Activated T-helper 1 cell treated with anti-CD3 and anti-CD28 coated beads, Interleukin-12 subunit alpha, Interleukin-12 subunit beta, Interleukin-2, Interleukin-4 antibody, amounts not matched to agents 30 ng/mL and 10 ng/mL and 1 ng/mL, durations not matched to agents 14 hours and 24 hours and 36 hours (primary cell): ENCODE data around the gene NUDT6. TPM values are rescaled to one million over a fixed set of nuclear protein-coding genes. Genes with fewer than 3 reads are reported as not detected.
"Not testable (repeated sequence)": the region's sequence is repeated elsewhere in the genome, so short reads cannot be mapped to it uniquely, and the experiment has no call there.

ENCODE experiments used
- DNase-seq: peaks from one replicate; pipeline ENCODE4 v3.0.0; 2021; ENCODE audit warnings: low spot score
- H3K27ac Mint-ChIP-seq: one replicate; pipeline ENCODE4 v1.8.0; 2021; ENCODE audit warnings: mild to moderate bottlenecking, mixed read lengths
- H3K27me3 Mint-ChIP-seq: one replicate; pipeline ENCODE4 v1.8.0; 2022; ENCODE audit warnings: mild to moderate bottlenecking, moderate library complexity, mixed read lengths; ENCODE audit not compliant: insufficient read depth
- H3K36me3 Mint-ChIP-seq: one replicate; pipeline ENCODE4 v1.8.0; 2021; ENCODE audit warnings: low read depth, mixed read lengths
- H3K4me1 Mint-ChIP-seq: one replicate; pipeline ENCODE4 v1.8.0; 2021; ENCODE audit warnings: low read depth, mixed read lengths
- H3K4me3 Mint-ChIP-seq: one replicate; pipeline ENCODE4 v1.8.0; 2021; ENCODE audit warnings: mild to moderate bottlenecking, moderate library complexity, mixed read lengths
- H3K9me3 Mint-ChIP-seq: one replicate; pipeline ENCODE4 v1.8.0; 2021; ENCODE audit warnings: mixed read lengths
- intact Hi-C: fragments of 100-400 bp; cut with micrococcal nuclease; formaldehyde crosslinking; loops from one replicate; pipeline ENCODE4 v1.15.1; 2024
- total RNA-seq: library from RNA; stranded (reverse); gene quantifications from 2 replicates; pipeline ENCODE4 v1.2.3, GENCODE V29; 2022

NUDT6 gene
- total RNA-seq, 1 donor from 2014 or later, result 8.2 TPM

DNA sequence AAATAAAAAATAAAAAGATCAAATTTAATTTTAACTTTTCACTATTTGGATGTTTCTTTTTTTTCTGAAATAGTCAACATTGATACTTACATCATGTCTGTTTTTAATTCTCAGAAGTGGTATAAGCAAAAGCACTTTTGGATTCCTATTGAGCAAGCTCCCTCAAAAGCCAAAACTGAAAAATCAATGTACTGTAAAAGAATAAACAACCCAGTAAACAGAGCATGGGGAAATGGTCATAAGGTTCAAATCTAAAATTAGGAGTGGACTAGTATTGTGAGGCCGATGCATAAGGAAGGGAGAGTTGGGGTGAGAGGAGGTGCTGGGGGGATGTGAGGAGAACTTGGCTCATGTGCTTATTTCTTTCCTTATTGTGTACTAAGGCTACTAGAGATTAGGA, 37.9 kb downstream of the NUDT6 start:
- intact Hi-C loops, result no loop called here
- Mint-ChIP-seq H3K4me3 (no peak overlapping the region), H3K9me3 (peaks cover 19% of the 10 kb centered on the region), H3K4me1 (no peaks in the 10 kb centered on the region), H3K27ac (no peak overlapping the region), H3K36me3 (peaks cover 26% of the 10 kb centered on the region), H3K27me3 (no peaks in the 10 kb centered on the region)
- DNase-seq, result no peak

DNA sequence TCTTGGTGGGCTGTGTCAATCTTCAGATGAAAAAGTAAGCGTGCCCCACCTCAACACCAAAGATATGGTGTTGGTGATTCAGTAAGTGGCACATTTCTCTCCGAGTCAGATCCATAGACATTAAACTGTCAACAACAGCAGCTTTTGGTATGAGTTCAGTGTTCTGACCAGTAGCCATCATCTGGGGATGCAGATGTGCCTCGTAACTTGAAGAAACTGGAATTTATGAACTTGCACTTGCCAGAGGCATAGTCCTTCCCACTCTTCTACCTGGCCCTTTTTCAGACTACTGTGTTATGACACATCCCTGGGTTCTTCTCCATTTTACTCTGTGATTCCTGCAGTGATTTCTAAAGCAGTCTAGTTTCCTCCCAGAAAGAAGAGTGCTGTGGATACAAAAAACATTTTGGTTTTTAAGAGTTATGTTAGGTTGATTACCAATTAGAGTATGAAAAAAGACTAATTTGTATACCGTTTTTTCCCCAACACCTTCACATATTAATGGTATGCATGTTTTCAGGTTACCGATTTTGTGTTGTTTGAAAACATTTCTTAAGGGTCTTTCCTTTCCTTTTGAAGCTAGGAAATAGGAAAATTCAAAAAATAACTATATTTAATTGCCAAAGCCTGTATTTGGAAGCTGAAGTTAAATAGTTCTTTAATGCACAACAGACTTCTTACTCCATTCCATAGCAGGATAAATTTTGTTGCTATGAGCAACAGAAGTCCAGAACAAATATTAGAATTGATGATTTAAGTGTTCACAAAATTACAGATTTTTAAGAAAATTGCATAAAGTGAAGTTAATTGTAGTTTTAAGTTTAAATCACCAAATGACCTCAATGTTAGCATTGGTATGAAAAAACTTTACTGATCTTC, 39.3 kb downstream of the NUDT6 start:
- no peak overlapping the region for H3K4me3 Mint-ChIP-seq
- H3K27ac Mint-ChIP-seq, result no peak overlapping the region
- no peaks in the 10 kb centered on the region for H3K4me1 Mint-ChIP-seq
- no peaks in the 10 kb centered on the region for H3K27me3 Mint-ChIP-seq
- intact Hi-C loops, result no loop called here
- no peak for DNase-seq
- H3K36me3 Mint-ChIP-seq, result peaks cover 33% of the 10 kb centered on the region
- peaks cover 24% of the 10 kb centered on the region for H3K9me3 Mint-ChIP-seq

DNA sequence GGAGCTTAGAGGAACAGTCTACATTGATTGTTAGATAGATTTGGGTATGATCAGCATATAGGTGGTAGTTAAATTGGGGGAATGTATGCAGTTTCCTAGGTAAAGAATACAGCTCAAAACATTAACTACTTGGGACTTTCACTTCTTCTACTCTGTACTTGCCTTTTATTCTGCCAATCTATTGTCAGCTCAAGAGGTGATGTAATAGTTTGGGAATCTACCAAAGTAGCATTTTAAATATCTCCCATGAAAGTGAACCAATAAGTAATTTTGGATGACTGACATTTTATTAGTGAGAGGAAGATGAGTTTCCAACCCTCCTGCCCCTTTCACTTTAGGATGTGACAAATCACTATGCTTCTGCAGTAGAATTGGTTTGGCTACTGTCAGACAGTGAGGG, 43.4 kb downstream of the NUDT6 start:
- peaks cover 27% of the 10 kb centered on the region for H3K36me3 Mint-ChIP-seq
- no peaks in the 10 kb centered on the region for H3K4me1 Mint-ChIP-seq

DNA sequence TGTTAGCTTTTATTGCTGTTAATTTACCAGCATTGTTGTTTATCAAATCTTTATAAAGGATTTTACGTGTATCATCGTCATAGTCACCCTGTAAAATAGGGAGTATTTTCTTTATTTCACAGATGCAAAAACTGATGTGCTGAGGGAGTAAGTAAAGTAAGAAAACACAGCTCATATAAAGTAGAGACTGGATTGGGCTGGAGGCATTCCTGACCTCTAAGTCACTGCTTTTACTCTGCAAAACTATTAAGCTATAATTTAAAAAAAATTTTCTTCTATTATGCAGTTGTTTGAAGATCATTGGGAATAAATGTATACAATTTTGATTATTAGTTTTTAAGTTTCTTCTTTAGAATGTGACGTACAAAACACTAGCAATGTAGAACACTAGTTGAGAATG, 45.9 kb downstream of the NUDT6 start:
- Mint-ChIP-seq H3K9me3 (peaks cover 19% of the 10 kb centered on the region), H3K4me3 (no peak overlapping the region), H3K4me1 (no peaks in the 10 kb centered on the region), H3K27ac (no peak overlapping the region), H3K36me3 (peaks cover 17% of the 10 kb centered on the region), H3K27me3 (peaks cover 2% of the 10 kb centered on the region)
- DNase-seq, result no peak
- intact Hi-C loops, result no loop called here

More for the DNA sequence above, 43.4 kb downstream of the NUDT6 start:
- no peak for DNase-seq
- Mint-ChIP-seq H3K4me3 (no peak overlapping the region), H3K27me3 (no peaks in the 10 kb centered on the region), H3K9me3 (peaks cover 24% of the 10 kb centered on the region), H3K27ac (no peak overlapping the region)
- intact Hi-C loops, result no loop called here

DNA sequence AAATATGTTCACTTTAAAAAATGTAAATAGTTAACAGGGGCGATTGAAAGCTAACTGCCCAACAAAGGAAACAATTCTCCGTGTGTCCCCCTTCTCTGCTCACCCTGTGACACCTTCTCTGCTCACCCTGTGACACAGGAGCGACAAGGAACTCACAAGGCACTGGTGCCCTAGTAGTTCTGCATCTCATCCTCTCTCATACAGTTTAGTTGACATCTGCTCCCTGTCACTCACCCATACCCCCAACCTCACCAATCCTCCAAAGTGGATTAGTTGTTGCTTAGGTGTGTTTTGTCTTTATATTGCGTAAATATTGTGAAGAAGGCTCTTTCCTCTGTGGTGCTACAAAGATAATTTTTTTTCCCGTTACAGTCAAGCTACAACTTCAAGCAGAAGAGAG, 46.4 kb downstream of the NUDT6 start:
- intact Hi-C loops, result no loop called here
- Mint-ChIP-seq H3K27me3 (peaks cover 5% of the 10 kb centered on the region), H3K4me3 (no peak overlapping the region), H3K27ac (no peak overlapping the region), H3K9me3 (peaks cover 15% of the 10 kb centered on the region), H3K36me3 (peaks cover 13% of the 10 kb centered on the region), H3K4me1 (no peaks in the 10 kb centered on the region)
- DNase-seq, result no peak

DNA sequence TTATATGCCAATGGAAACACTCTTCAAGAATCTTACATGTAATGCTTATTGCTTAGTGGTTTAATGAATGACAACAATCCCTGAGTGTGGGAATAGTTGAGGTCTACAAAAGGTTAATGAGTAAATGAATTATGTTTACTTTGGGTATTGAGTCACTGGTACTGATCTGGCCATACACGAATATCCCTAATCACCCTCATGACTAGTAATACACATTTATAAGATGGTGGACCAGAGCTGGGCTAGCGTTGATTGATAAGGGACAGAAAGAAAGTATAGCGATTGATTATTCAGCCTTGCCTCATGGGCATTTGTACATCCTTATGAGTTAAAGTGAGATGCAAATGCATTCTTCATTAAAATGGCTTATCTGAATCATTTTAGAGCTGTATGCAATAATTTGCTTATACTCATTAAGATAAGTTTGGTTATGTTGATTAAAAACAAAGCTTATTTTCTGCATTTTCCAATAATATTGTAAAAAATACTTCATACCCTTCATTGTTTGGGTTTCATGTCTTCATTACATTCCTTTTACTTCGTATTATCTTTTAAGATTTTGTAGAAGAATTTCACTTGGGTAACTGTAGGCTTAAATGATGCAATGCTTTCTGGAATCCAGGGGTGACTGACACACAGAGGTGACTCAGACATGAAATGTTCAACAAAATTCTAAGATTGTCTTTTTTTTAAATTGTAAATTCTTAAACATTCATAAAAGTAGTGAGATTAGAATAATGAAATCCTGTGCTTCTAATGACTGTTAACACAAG, 48.4 kb downstream of the NUDT6 start:
- no peak for DNase-seq
- H3K36me3 Mint-ChIP-seq, result peaks cover 6% of the 10 kb centered on the region
- peaks cover 8% of the 10 kb centered on the region for H3K27me3 Mint-ChIP-seq
- peaks cover 3% of the 10 kb centered on the region for H3K9me3 Mint-ChIP-seq
- peaks cover 1% of the 10 kb centered on the region for H3K4me1 Mint-ChIP-seq
- H3K27ac Mint-ChIP-seq, result no peak overlapping the region
- intact Hi-C loops, result no loop called here
- H3K4me3 Mint-ChIP-seq, result no peak overlapping the region

DNA sequence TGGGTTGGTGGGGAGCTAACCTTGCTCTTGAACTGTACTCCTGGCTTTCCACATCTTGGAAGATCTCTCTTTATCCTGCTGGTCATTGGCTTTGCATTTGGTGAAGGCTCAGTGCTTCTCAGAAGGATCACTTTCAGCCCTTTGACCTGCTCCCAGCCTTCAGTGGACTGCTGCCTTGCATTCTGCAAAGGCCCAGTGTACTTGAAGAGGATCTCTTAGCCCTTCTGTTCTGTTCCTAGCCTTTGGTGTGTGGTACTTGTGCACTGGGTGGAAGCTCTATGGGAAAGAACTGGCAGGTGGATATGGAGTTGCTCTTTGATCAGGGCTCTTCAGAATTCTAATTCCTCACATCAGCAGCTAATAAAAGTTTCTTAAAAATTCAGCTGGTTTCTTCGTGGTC, 49.3 kb downstream of the NUDT6 start:
- Mint-ChIP-seq H3K36me3 (no peaks in the 10 kb centered on the region), H3K9me3 (peaks cover 3% of the 10 kb centered on the region), H3K4me3 (no peak overlapping the region), H3K27me3 (peaks cover 8% of the 10 kb centered on the region), H3K27ac (no peak overlapping the region), H3K4me1 (peaks cover 6% of the 10 kb centered on the region)
- no peak for DNase-seq
- intact Hi-C loops, result no loop called here

DNA sequence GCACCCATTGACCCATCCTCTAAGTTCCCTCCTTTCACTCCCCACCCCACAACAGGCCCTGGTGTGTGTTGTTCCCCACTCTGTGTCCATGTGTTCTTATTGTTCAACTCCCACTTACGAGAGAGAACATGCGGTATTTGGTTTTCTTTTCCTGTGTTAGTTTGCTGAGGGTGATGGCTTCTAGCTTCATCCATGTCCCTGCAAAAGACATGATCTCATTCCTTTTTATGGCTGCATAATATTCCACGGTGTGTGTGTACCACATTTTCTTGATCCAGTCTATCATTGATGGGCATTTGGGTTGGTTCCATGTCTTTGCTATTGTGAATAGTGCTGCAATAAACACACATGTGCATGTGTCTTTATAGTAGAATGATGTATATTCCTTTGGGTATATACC, 54.2 kb downstream of the NUDT6 start:
- H3K36me3 Mint-ChIP-seq, intact Hi-C loops, H3K4me1 Mint-ChIP-seq, DNase-seq, H3K27ac Mint-ChIP-seq, H3K9me3 Mint-ChIP-seq, H3K4me3 Mint-ChIP-seq: not testable (repeated sequence)
- peaks cover 11% of the 10 kb centered on the region for H3K27me3 Mint-ChIP-seq

DNA sequence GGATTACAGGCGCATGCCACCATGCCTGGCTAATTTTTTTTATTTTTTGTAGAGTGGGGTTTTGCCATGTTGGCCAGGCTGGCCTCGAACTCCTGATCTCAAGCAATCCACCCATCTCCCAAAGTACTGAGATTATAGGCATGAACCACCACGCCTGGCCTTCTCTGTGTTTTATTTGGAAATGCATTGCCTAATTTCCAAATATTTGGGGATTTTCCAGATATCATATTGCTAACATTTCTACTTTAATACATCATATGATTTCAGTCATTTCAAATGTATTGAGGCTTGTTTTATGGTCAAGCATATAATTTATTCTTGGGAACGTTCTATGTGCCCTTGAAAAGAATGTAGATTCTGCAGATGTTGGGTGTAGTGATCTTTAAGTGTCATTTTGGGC, 57.0 kb downstream of the NUDT6 start:
- Mint-ChIP-seq H3K4me3 (no peak overlapping the region), H3K27ac (no peak overlapping the region), H3K36me3 (no peaks in the 10 kb centered on the region), H3K27me3 (peaks cover 19% of the 10 kb centered on the region), H3K9me3 (peaks cover 4% of the 10 kb centered on the region), H3K4me1 (peaks cover 6% of the 10 kb centered on the region)
- no peak for DNase-seq
- intact Hi-C loops, result no loop called here

DNA sequence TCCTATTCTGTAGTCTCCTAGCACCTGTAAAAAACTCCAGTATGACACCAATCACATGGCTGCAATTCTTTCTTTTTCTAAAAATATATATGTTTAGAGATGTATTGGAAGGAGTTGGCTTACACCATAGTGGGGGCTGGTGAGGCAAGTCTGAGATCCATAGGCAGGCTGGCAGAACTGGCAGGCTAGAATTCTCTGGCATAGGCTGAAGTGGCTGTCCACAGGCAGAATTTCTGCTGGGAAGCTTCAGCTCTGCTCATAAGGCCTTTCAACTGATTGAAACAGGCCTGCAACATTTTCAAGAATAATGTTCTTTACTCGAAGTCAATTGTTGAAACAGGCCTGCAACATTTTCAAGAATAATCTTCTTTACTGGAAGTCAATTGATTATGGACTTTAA, 58.8 kb downstream of the NUDT6 start:
- H3K27ac Mint-ChIP-seq, result no peak overlapping the region
- intact Hi-C loops, result no loop called here
- H3K36me3 Mint-ChIP-seq, result no peaks in the 10 kb centered on the region
- DNase-seq, result no peak
- no peak overlapping the region for H3K4me3 Mint-ChIP-seq
- peaks cover 2% of the 10 kb centered on the region for H3K4me1 Mint-ChIP-seq
- peaks cover 16% of the 10 kb centered on the region for H3K27me3 Mint-ChIP-seq
- peaks cover 4% of the 10 kb centered on the region for H3K9me3 Mint-ChIP-seq

DNA sequence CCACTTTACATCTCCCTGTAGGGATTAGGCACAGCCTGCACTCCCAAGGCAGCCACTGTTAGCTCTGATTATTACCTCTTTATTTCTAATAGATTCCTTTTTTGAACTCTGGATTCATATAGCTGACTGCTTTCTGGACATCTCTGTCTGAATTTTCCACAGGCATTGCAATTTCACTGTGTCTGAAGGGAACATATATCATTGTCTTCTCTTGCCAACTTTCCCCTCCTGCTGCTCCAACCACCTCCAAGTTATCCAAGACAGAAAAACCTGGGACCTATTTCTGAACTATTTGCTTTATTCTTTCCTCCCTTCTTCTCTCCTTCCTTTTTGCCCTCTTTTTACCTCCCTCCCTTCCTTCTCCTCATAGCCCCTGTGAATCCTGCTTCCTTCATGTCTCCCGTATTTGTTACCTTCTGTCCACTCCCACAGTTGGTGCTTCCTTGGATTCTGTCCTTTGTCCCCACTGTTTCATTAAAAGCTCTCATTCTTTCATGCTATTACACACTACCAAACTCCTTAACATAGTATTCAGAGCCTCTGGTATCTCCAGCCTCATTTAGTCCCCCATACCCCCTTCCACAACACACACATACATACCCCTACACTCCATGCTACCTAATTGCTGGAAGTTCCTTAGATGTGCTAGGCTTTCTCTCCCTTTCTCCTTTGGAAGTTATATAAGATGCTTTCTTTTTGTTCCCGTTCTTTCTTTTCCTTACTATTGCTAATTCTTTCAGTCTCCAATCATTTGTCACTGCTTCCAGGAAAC, 61.0 kb downstream of the NUDT6 start:
- Mint-ChIP-seq H3K4me3 (no peak overlapping the region), H3K9me3 (no peaks in the 10 kb centered on the region), H3K4me1 (no peaks in the 10 kb centered on the region), H3K27ac (no peak overlapping the region), H3K27me3 (peaks cover 23% of the 10 kb centered on the region), H3K36me3 (no peaks in the 10 kb centered on the region)
- intact Hi-C loops, result no loop called here
- no peak for DNase-seq

DNA sequence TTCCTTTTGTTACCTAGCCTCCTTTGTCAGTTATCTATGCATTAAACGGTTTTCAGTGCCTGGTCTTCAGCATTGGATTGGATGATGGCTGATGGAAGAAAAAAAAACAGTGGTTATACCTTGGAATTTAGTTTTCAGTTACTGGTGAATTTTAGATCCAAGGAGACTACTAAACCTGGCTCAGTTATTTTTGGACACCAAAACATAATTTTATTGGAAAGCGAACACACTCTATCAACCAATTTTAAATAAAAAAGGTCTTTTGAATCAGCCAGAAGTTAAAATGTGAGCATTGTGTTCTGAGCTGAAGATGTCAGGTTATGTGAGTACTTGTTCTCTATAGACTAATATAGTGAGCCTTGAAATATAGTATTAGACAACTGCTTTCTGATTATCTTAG, 63.7 kb downstream of the NUDT6 start:
- peaks cover 31% of the 10 kb centered on the region for H3K27me3 Mint-ChIP-seq
- no peaks in the 10 kb centered on the region for H3K36me3 Mint-ChIP-seq
- DNase-seq, result no peak
- no peak overlapping the region for H3K27ac Mint-ChIP-seq
- H3K4me3 Mint-ChIP-seq, result no peak overlapping the region
- no peaks in the 10 kb centered on the region for H3K9me3 Mint-ChIP-seq
- no peaks in the 10 kb centered on the region for H3K4me1 Mint-ChIP-seq
- intact Hi-C loops, result no loop called here

DNA sequence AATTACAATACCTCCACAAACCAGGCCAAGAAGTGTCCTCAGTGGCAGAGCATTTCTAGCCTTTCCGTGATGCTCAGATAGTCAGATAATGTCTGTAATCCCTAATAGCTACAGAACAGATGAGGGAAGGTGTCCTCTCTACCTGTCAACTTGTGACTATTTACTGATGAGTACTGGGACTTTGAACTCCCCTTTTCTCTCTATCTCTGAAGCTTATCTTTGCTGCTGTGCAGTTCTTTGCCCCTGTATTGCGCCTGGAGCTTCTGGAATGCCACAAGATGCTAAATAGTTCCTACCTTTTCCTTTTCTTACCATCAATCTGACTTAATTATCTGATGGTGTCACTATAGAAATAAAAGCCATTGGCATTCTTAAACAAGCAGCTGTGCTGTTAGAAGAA, 65.2 kb downstream of the NUDT6 start:
- DNase-seq, result no peak
- Mint-ChIP-seq H3K4me3 (no peak overlapping the region), H3K27ac (no peak overlapping the region), H3K9me3 (no peaks in the 10 kb centered on the region), H3K36me3 (peaks cover 2% of the 10 kb centered on the region), H3K4me1 (no peaks in the 10 kb centered on the region), H3K27me3 (peaks cover 35% of the 10 kb centered on the region)
- intact Hi-C loops, result no loop called here
